Measurements from ENCODE around the gene TRIM50.
A peak's percentile ranks its signal among the peaks of the same experiment; 100 is the strongest.
"Not testable (repeated sequence)": the region's sequence is repeated elsewhere in the genome, so short reads cannot be mapped to it uniquely, and the experiment has no call there.

TRIM50 gene

DNA sequence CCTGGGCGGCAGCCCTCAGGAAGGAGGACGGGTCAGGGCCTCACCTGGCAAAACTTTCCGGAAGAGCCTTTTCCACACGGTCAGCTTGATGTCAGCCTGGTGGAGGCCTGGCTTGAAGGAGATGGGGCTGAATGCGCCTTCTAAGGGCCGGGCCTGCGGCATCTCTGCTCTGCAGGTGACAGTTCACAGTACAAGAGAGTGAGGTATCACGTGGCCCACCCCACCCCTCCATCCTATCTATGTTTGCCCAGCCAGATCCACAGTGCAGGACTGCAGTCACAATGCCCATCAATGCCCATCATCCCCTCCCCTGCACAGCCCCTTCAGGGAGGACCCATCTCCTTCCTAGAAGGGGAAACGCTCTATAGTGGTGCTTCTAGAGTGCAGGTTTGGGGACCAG, 11.4 kb downstream of the TRIM50 start:
- no peak for DNase-seq (ENCODE audit: extremely low read depth in 1 of 2, low read depth in 1 of 2)

DNA sequence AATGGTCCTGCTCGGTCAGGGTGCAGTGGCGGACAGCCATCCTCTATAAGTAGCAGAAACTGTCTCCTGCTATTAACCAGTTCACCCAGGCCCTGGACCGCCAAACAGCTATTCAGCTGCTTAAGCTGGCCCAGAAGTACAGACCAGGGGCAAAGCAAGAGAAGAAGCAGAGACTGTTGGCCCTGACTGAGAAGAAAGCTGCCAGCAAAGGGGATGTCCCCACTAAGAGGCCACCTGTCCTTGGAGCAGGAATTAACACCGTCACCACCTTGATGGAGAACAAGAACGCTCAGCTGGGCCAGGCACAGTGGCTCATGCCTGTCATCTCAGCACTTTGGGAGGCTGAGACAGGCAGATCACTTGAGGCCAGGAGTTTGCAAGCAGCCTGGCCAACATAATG, 13.6 kb downstream of the TRIM50 start:
- no peak for DNase-seq (ENCODE audit: extremely low read depth in 1 of 2, low read depth in 1 of 2)

DNA sequence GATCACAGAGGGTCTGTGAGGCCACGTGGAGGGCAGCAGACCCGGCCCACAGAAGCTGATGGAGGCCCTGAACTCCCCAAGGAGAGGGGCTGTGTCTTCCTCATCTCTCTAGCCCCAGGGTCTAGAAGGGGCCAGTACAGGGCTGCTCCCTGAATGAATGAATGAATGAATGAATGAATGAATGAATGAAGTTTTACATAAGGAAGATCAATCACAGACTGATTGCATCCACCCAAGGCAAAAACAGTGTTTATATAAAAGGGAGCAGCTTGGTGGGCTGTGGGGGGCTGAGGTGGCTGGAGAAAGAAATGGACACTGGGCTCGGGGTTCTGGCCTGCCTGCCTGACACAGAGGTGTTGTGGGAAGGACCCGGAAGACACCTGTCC, 14.4 kb downstream of the TRIM50 start:
- no peak for DNase-seq (ENCODE audit: extremely low read depth in 1 of 2, low read depth in 1 of 2)

DNA sequence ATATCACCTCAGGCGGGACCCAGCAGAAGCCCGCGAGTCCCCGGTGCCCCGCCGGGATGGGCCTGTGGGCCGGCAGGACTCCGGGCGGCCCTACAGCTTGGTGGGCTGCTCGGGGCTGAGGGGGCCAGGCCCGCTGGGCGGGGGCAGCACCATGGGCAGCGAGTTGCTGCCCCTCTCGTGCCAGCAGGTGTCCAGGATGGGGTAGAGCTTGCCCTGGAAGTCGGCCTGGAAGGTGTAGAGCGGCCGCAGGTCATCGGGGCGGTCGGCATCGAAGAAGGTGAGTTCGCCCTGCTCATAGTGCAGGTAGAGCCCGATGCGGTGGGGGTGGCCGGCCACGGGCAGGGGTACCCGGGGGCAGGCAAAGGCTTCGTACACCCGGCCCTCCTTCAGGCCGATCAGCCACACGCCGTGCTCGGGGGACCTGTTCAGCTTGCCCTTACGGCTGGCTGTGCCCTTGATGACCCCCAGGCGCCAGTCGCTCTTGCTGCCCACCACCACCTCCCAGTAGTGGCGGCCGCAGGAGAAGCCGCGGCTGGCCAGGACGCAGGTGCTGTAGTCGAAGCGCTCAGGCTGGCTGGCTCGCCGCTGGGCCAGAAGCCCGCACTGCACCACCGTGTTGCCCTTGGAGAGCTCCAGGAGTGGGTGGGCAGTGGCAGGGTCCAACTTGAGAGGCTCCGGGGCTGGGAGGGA, 14.9 kb downstream of the TRIM50 start:
- DNase-seq (ENCODE audit: extremely low read depth in 1 of 2, low read depth in 1 of 2), result no peak

DNA sequence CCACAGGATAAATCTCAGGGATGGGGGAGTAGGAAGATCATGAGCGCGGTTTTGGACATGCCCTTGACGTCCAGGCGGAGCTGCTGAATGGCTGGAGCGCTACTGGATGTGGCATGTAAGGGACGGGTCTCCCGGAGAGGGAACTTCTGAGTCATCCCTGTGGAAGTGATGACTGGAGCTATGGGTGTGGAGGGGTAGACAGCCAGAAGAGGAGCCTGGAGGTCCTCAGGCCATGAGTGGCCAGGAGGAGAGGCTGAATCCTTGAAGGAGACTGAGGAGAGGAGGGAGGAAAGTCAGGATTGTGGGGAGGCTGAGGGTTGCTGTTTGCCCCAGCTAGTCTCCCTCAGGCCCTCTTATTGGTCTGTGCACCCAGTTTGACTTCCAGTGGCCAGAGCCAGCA, 16.5 kb downstream of the TRIM50 start:
- DNase-seq (ENCODE audit: extremely low read depth in 1 of 2, low read depth in 1 of 2), result not testable (repeated sequence)

DNA sequence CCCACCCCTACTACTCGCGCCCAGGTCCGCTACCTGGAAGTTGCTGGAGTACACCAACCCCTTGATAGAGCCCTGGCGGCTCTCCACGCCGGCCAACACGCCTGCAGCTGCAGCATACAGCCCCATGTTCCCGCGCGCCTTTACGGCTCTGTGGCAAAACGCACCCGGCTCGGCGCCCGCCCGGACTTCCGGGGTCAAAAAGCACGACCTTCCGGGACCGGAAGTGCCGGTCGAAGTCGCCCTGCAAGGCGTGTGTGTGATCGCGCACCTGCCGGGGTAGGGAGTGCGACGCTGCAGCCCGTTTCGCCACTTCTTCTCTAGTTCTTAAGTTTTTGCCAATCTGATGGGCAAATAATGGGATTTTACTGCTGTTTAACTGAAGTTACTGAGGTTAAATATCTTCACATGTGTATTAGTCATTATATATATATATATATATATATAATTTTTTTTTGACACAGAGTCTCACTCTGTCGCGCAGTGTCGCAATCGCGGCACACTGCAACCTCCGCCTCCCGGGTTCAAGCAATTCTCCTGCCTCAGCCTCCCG, 19.1 kb downstream of the TRIM50 start, which contains the start of gene NSUN5:
NSUN5 (minus strand) TSS at position 162 of the 550 bp plus-strand sequence; CDS start at position 126, 36 bp downstream.
- peak; percentile 83 to 85 for DNase-seq (ENCODE audit: extremely low read depth in 1 of 2, low read depth in 1 of 2)

DNA sequence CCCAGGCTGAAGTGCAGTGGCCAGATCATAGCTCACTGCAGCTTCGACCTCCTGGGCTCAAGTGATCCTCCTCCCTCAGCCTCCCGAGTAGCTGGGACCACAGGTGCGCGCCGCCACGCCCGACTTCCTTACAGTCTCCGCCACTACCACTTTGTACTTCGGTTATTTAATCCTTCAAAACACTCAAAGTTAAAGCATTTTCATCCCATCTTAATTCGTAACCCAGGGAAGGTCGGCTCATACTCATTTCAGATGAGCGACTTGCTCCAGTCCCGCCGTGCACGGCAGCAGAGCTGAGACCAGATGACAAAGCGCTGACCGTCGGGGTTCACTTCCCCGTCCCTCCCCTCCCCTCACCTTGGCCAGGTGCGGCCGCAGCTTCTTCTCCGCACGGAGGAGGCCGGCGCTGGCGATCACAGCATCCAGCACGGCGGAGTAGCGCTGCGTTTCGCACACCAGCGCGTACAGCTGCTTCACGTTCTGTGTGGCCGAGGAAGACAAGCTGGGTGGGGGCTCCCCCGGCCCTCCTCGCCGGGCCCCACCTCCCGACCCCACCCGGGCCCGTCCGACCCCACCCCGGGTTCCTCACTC, 19.7 kb downstream of the TRIM50 start:
- no peak for DNase-seq (ENCODE audit: extremely low read depth in 1 of 2, low read depth in 1 of 2)

DNA sequence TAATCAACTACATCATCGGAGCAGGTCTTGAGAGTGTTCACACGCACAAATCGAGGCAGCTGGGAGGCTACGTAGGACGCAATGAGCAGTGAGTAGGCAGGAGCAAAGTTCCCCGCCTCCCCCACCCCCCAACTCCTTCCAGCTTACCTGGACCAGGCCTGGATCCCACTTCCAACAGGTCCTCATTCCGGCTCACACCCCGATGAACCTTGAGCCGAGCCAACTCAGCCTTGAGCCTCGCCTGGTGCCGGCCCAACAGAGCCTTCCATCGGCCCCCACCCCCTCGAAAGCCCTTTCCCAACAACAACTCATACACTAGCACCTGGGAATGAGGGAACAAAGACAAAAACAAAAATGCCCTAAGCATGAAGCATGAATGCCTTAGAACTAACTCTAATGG, 20.4 kb downstream of the TRIM50 start:
- no peak for DNase-seq (ENCODE audit: extremely low read depth in 1 of 2, low read depth in 1 of 2)

DNA sequence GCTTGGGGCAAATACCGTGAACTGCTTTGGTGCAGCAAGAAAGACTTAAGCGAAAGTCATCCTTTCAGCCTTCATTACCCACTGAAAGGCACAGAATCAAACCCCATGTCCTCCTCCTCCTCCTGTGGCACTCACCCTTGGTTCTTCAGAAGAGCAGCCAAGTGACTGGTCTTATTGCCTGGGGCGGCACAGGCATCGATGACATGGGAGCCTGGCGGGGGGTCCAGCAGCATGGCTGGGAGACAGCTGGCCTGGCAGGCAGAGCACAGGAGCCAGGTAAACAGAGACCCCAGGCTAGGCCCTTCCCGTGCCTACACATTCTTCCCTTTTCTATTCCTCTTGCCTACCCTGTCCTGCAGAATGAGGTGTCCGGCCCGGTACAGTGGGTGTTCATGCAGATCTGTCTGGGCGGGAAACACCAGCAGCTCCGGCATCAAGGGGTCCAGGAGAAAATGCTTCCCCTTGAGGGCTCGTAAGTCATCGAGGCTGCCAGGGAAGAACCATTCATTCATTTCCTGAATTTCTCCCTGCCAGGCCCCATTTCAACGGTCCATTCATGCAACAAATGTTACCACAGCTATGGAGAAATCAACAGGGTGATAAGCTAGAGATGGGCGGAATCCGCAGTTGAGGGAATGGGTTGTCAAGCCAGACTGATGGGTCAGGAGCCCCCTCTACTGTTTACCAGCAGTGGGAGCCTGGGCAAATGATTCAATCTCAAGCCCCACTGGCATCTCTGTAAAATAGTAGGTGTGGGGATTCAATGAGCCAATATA, 23.1 kb downstream of the TRIM50 start:
- not testable (repeated sequence) for DNase-seq (ENCODE audit: extremely low read depth in 1 of 2, low read depth in 1 of 2)

DNA sequence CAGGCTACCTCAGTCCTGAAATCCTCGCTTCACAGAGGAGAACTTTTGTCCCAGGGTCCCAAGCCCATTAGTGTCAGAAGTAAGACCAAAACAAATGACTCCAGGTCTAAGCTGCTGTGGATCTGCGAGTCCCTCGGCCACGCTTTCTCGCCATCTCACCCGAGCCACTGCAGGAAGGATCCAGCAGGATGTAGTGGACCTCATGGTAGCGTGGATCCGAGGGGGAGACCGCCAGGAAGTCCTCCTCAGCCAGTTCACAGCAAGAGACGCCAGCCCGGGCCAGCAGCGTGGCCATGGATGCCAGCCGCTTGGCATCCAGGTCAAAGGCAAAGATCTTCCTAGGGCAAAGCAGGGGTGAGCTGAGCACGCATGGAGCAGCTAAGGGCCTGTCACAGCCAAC, 23.8 kb downstream of the TRIM50 start:
- DNase-seq (ENCODE audit: extremely low read depth in 1 of 2, low read depth in 1 of 2), result no peak

DNA sequence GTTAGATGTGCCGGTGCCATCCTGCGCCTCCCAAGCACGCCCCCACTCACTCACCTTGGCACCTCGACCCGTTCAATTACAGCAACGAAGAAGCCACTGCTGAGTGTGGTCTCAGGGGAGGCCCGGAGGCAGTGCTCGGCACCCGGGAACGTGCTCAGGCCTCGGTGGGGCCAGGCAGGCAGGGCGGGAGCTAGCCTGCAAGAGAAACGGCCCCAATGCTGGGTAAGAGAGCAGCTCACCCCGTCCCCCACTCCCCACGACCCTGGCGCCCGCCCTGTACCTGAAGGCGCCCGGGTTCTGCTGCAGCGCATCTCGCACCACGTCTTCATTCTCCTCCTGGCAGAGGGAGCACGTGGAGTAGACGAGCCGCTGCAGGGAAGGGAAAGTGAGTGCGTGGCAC, 24.3 kb downstream of the TRIM50 start:
- no peak for DNase-seq (ENCODE audit: extremely low read depth in 1 of 2, low read depth in 1 of 2)

DNA sequence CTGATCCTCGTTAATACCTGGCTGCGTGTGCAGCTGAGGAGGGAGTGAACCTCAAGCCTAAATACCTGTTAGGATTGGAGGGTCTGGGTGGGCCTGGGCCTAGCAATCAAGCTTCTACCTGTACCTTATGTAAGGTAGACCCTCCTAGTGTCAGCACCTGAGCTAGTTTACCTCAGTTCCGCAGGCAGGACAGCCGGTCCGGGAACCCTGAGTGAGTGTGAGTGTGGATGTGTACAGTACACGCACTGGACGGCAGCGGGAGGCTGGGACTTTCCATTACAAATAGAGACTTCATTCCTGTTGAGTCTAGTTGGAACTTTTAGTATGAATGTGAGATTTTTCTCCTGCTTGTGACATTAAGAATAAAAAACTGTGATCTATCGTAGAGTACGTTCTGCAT, 25.0 kb downstream of the TRIM50 start:
- not testable (repeated sequence) for DNase-seq (ENCODE audit: extremely low read depth in 1 of 2, low read depth in 1 of 2)

DNA sequence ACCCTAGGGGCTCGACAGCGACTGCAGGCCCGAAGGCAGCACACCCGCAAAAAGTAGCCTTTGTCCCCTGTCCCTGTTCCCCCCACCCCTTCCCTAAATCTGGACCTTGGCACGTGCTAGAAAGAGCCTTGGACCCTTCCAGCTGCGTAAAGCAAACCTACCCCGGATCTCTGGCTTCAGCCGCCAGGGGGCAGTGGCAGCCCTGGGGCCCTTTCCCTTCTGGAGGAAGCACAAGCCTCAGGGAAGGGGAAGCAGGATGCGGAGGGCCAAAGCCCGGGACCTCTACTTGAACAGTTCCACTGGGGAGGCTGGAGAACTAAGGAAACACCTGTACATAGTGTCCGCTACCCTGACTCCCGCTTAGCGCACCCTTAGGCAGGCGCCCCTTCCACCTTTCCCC, 26.8 kb downstream of the TRIM50 start:
- not testable (repeated sequence) for DNase-seq (ENCODE audit: extremely low read depth in 1 of 2, low read depth in 1 of 2)

DNA sequence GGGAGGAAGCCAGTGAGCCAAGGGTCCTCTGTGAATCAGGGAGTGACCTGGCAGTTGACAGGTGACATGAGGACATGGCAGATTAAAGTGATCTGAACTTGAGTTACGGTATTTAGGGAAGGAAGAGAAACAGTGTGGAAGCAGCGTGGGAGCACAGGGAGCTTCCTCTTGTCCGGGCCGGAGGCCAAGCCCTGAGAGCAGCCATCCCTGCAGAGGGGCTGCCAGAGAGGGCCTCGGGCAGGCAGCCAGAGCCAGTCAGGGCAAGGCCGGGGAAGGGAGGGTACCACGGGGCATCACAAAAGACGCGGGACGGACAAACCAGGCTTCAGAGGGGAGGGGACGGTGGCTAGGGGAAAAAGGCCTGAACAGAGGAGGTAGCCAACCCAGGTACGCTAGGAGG, 28.1 kb downstream of the TRIM50 start:
- not testable (repeated sequence) for DNase-seq (ENCODE audit: extremely low read depth in 1 of 2, low read depth in 1 of 2)

DNA sequence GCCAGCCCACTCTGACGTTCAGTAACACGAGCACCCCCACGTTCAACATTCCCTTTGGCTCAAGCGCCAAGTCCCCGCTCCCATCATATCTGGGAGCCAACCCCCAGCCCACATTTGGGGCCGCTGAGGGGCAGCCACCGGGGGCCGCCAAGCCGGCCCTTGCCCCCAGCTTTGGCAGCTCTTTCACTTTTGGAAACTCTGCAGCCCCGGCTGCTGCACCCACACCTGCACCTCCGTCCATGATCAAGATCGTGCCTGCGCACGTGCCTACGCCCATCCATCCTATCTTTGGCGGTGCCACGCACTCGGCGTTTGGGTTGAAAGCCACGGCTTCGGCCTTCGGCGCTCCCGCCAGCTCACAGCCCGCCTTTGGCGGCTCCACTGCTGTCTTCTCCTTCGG, 30.2 kb downstream of the TRIM50 start:
- not testable (repeated sequence) for DNase-seq (ENCODE audit: extremely low read depth in 1 of 2, low read depth in 1 of 2)

DNA sequence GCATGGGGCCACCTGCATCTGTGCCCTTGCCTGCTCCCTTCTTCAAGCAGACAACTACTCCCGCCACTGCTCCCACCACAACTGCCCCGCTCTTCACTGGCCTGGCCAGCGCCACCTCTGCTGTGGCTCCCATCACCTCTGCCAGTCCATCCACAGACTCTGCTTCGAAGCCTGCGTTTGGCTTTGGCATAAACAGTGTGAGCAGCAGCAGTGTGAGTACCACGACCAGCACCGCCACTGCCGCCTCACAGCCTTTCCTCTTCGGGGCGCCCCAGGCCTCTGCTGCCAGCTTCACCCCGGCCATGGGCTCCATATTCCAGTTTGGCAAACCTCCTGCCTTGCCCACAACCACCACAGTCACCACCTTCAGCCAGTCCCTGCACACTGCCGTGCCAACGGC, 30.6 kb downstream of the TRIM50 start:
- DNase-seq (ENCODE audit: extremely low read depth in 1 of 2, low read depth in 1 of 2), result not testable (repeated sequence)

DNA sequence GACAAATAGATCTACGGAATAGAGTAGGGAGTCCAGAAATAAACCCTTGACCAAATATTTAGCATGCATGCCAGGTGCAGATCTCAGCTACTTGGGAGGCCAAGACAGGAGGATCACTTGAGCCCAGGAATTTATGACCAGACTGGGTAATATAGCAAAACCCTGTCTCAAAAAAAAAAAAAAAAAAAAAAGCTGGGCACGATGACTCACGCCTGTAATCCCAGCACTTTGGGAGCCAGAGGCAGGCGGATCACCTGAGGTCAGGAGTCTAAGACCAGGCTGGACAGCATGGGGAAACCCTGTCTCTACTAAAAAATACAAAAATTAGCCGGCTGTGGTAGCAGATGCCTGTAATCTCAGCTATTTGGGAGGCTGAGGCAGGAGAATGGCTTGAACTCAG, 50.7 kb downstream of the TRIM50 start:
- not testable (repeated sequence) for DNase-seq (ENCODE audit: extremely low read depth in 1 of 2, low read depth in 1 of 2)

DNA sequence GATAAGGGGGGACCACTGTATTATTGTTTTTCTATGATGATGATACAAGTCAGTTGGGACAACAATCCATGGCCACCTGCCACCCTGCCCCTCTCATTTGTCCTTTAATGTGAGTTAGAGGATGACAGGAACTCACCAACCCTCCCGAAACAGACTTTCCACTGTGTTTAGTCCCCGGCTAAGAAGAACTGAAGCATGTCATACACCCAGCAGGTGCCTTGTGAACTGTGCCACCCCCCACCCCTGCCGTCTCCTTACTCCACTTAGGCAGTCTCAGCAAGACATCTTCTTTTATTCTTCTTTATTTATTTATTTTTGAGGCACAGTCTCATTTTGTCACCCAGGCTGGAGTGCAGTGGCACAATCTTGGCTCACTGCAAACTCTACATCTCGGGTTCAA, 60.1 kb downstream of the TRIM50 start:
- DNase-seq (ENCODE audit: extremely low read depth in 1 of 2, low read depth in 1 of 2), result not testable (repeated sequence)

DNA sequence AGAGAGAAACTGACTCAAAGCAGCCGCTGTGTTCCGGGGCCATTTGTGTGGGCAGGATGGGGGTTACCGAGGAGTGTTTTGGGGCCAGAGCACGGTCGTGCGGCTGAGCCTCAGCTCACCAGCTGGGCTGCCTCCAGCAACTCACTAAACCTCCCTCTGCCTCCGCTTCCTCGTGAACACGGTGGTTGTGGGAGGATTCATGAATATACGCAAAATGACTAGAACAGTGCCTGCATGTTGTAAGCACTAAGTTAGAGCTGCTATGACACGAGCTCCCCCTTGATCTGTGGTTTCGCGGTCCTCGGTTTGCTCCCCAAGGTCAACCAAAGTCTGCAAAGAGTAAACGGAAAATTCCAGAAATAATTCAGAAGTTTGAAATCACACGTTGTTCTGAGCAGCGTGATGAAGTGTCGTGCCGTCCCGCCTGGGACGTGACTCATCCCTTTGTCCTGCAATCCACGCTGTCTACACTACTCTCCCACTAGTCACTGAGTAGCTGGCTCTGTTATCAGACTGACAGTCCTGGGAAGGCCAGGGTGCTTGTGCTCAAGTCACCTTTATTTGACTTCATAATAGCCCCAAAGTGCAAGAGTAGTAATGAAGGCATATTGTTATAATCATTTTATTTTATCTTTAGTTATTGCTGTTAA, 61.0 kb downstream of the TRIM50 start:
- not testable (repeated sequence) for DNase-seq (ENCODE audit: extremely low read depth in 1 of 2, low read depth in 1 of 2)

All from stimulated activated CD8-positive, alpha-beta memory T cell treated with anti-CD3 and anti-CD28 coated beads, Interleukin-7, amount 100 ng/mL, for 48 hours (primary cell).